Prostate gland (tissue), 2 donors: ENCODE data around the gene LILRA1.
"Not testable (repeated sequence)": the region's sequence is repeated elsewhere in the genome, so short reads cannot be mapped to it uniquely, and the experiment has no call there.

Experiments
- CTCF ChIP-seq, 4 experiments: fragments of 200-600 bp in 2 of 4; fragments of 450-650 bp in 2 of 4; sonication (generic) in 2 of 4; IDR thresholded peaks; 1 replicate in 3 of 4; 2 replicates in 1 of 4; pipeline ENCODE4 v1.5.1; 2016 to 2019; ENCODE audit warnings: antibody characterized with exemption in 4 of 4, mild to moderate bottlenecking in 2 of 4, moderate library complexity in 2 of 4
- POLR2A ChIP-seq: fragments of 450-650 bp; IDR thresholded peaks from one replicate; pipeline ENCODE4 v1.6.1; 2016; ENCODE audit warnings: antibody characterized with exemption, mild to moderate bottlenecking

- not testable (repeated sequence) for TF ChIP-seq CTCF (IDR thresholded peaks at IDR 0.05); POLR2A
Observed at GRCh38 chr19:54630262-54630661, 36.8 kb downstream of the LILRA1 start, which contains the start of gene LILRB1.
